ENCODE measurements around the gene ADPRH. TPM values are rescaled to one million over a fixed set of nuclear protein-coding genes. Genes with fewer than 3 reads are reported as not detected.
"Not testable (repeated sequence)": the region's sequence is repeated elsewhere in the genome, so short reads cannot be mapped to it uniquely, and the experiment has no call there.

Gene ADPRH
- total RNA-seq, 1 experiment from 2014 or later = 3.6 TPM

DNA sequence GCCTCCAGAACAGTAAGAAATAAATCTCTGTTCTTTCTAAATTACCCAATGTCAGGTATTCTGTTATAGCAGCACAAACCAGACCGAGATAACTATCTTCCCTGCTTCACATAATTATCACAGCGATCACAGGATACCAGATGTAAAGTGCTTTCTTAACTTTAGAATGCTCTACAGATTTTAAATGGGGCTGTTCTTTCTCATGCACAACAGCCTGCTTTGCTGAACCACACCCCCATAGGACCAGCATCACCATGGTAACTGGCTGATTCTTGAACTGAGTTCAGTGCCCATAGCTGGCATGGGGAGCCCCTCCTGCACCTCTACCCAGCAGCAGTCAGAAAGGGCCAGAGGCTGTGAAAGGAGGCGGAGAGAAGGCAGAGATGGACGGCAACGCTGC is 27.7 kb upstream of the ADPRH start:
- ChIA-PET POLR2A (no interaction called here), CTCF (interaction anchor here (0.6 to 0.9 kb wide), 2 partner anchors 49 to 360 kb away, joined by 4 to 5 read pairs; no protein-coding TSS in a partner anchor)
- TF ChIP-seq, protein P1, sequence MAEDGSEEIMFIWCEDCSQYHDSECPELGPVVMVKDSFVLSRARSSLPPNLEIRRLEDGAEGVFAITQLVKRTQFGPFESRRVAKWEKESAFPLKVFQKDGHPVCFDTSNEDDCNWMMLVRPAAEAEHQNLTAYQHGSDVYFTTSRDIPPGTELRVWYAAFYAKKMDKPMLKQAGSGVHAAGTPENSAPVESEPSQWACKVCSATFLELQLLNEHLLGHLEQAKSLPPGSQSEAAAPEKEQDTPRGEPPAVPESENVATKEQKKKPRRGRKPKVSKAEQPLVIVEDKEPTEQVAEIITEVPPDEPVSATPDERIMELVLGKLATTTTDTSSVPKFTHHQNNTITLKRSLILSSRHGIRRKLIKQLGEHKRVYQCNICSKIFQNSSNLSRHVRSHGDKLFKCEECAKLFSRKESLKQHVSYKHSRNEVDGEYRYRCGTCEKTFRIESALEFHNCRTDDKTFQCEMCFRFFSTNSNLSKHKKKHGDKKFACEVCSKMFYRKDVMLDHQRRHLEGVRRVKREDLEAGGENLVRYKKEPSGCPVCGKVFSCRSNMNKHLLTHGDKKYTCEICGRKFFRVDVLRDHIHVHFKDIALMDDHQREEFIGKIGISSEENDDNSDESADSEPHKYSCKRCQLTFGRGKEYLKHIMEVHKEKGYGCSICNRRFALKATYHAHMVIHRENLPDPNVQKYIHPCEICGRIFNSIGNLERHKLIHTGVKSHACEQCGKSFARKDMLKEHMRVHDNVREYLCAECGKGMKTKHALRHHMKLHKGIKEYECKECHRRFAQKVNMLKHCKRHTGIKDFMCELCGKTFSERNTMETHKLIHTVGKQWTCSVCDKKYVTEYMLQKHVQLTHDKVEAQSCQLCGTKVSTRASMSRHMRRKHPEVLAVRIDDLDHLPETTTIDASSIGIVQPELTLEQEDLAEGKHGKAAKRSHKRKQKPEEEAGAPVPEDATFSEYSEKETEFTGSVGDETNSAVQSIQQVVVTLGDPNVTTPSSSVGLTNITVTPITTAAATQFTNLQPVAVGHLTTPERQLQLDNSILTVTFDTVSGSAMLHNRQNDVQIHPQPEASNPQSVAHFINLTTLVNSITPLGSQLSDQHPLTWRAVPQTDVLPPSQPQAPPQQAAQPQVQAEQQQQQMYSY (CRISPR knock-in tag; IDR thresholded peaks at IDR 0.05) = no peak
- TF ChIP-seq ZNF263 (CRISPR knock-in tag; IDR thresholded peaks at IDR 0.05; ENCODE audit: low read depth) (no peak), FOXK1 (CRISPR knock-in tag; IDR thresholded peaks at IDR 0.05) (no peak), ZNF317 (CRISPR knock-in tag; IDR thresholded peaks at IDR 0.05; ENCODE audit: borderline replicate concordance, low read depth) (no peak), EMX1 (CRISPR knock-in tag; IDR thresholded peaks at IDR 0.05) (no peak), TP53 (CRISPR knock-in tag; IDR thresholded peaks at IDR 0.05) (no peak), TEAD1 (CRISPR knock-in tag; IDR thresholded peaks at IDR 0.05) (no peak), ZNF416 (CRISPR knock-in tag; IDR thresholded peaks at IDR 0.05) (no peak), NR2C2 (CRISPR knock-in tag; IDR thresholded peaks at IDR 0.05) (no peak), CREM (CRISPR knock-in tag; IDR thresholded peaks at IDR 0.05) (no peak), FOXP1 (CRISPR knock-in tag; IDR thresholded peaks at IDR 0.05; ENCODE audit: borderline replicate concordance) (no peak), E2F4 (CRISPR knock-in tag; IDR thresholded peaks at IDR 0.05; ENCODE audit: borderline replicate concordance, low read depth) (no peak)
- TF ChIP-seq, protein P2, sequence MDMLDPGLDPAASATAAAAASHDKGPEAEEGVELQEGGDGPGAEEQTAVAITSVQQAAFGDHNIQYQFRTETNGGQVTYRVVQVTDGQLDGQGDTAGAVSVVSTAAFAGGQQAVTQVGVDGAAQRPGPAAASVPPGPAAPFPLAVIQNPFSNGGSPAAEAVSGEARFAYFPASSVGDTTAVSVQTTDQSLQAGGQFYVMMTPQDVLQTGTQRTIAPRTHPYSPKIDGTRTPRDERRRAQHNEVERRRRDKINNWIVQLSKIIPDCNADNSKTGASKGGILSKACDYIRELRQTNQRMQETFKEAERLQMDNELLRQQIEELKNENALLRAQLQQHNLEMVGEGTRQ (CRISPR knock-in tag; IDR thresholded peaks at IDR 0.05) = no peak
- no peak for DNase-seq (ENCODE audit: low spot score)
- Mint-ChIP-seq H3K27me3 (ENCODE audit: low read depth) (no peaks in the 10 kb centered on the region; the same call in 1 of the 2 replicates), H3K27ac (no peak overlapping the region), H3K4me3 (no peak overlapping the region), H3K4me1 (peaks cover 12% of the 10 kb centered on the region; the same call in 1 of the 2 replicates), H3K9me3 (no peaks in the 10 kb centered on the region), H3K36me3 (no peaks in the 10 kb centered on the region)
- peak; percentile 38 for ATAC-seq

- peaks cover 12% of the 10 kb centered on the region; the same call in 1 of the 2 replicates for H3K4me1 Mint-ChIP-seq
- H3K27ac Mint-ChIP-seq; POLR2A ChIA-PET; DNase-seq (ENCODE audit: low spot score); ATAC-seq; CTCF ChIA-PET; H3K27me3 Mint-ChIP-seq (ENCODE audit: low read depth); H3K4me3 Mint-ChIP-seq; H3K9me3 Mint-ChIP-seq; H3K36me3 Mint-ChIP-seq: not testable (repeated sequence)
These were observed 26.4 kb upstream of the ADPRH start for GRCh38 chr3:119552928-119553327.

DNA sequence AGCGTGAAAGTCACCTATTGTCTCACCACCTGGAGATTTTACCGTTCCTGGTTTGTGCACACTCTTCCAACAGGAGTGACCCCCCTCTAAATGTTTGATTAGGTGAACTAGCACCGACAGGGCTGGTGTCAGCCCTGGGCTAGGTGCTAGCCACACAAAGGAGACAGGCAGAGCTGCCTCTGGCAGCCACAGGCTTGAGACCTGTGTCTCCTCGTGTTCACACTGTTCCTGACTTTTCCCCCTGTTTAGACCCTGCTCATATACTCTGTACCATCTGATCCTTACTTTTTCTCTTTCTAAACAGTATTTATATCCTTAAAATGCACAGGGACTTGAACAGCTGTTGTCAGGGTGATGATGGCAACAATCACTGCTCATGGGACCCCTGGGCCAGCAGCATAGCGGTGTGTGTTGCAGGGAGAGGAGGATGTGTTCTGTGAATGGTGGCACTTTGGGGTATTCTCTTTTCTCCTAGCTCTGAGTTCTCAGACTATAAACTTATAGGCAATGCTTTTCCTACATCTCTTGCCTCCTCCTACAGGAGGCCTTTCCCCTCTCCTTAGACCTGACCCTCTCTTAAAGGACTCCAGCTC is 25.4 kb upstream of the ADPRH start:
- POLR2A ChIA-PET = no interaction called here
- ATAC-seq = no peak

More for the DNA sequence above, 25.4 kb upstream of the ADPRH start:
- no peaks in the 10 kb centered on the region for H3K9me3 Mint-ChIP-seq
- DNase-seq (ENCODE audit: low spot score) = no peak
- H3K27me3 Mint-ChIP-seq (ENCODE audit: low read depth) = no peaks in the 10 kb centered on the region; the same call in 1 of the 2 replicates
- H3K36me3 Mint-ChIP-seq = no peaks in the 10 kb centered on the region
- H3K4me1 Mint-ChIP-seq = peaks cover 12% of the 10 kb centered on the region; the same call in 1 of the 2 replicates
- no peak overlapping the region for H3K27ac Mint-ChIP-seq
- no peak for TF ChIP-seq ATF3 (CRISPR knock-in tag; conservative IDR thresholded peaks at IDR 0.05)
- no peak for TF ChIP-seq ZSCAN18 (CRISPR knock-in tag; IDR thresholded peaks at IDR 0.05)
- no peak overlapping the region for H3K4me3 Mint-ChIP-seq
- CTCF ChIA-PET = no interaction called here
